HG02798 (cell line): Measurements from ENCODE around the gene UGGT1.
"Not testable (repeated sequence)": the region's sequence is repeated elsewhere in the genome, so short reads cannot be mapped to it uniquely, and the experiment has no call there.

Experiments used
- ATAC-seq: cut with Tn5 transposase; IDR thresholded peaks from one replicate; pipeline ENCODE4 v1.9.1; 2021; ENCODE audit warnings: mild to moderate bottlenecking; ENCODE audit not compliant: unreplicated experiment, poor library complexity

The UGGT1 gene

DNA sequence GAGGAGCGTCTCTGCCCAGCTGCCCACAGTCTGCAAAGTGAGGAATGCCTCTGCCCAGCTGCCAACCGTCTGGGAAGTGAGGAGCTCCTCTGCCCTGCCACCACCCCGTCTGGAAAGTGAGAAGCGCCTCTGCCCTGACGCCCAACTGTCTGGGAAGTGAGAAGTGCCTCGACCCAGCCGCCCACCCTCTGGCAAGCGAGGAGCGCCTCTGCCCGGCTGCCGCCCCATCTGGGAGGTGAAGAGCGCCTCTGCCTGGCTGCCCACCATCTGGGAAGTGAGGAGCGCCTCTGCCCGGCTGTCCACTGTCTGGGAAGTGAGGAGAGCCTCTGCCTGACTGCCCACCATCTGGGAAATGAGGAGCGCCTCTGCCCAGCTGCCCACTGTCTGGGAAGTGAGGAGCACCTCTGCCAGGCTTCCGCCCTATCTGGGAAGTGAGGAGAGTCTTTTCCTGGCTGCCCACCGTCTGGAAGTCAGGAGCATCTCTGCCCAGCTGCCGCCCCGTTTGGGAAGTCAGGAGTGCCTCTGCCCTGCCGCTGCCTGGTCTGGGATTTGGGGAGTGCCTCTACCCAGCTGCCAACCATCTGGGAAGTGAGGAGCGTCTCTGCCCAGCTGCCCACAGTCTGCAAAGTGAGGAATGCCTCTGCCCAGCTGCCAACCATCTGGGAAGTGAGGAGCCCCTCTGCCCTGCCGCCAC is 117.8 kb downstream of the UGGT1 start:
- ATAC-seq: not testable (repeated sequence)

DNA sequence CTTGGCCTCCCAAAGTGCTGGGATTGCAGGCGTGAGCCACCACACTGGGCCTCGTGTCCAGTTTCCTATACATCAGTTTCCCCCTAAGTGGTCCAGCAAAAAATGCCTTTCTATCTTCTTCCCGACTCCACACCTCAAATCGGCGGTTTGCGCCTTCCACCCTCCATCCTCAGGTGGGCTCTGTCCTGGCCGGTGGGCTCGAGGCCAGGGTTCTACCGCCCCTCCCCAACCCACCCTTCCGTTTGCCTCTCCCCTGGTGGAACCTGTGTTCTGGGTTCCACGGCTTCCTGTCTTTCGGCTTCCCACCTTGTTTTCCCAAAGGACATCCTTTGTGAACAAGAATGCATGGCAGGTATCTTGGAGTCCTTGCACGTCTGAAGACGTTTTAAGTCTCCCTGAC is 123.3 kb downstream of the UGGT1 start:
- ATAC-seq: no peak

DNA sequence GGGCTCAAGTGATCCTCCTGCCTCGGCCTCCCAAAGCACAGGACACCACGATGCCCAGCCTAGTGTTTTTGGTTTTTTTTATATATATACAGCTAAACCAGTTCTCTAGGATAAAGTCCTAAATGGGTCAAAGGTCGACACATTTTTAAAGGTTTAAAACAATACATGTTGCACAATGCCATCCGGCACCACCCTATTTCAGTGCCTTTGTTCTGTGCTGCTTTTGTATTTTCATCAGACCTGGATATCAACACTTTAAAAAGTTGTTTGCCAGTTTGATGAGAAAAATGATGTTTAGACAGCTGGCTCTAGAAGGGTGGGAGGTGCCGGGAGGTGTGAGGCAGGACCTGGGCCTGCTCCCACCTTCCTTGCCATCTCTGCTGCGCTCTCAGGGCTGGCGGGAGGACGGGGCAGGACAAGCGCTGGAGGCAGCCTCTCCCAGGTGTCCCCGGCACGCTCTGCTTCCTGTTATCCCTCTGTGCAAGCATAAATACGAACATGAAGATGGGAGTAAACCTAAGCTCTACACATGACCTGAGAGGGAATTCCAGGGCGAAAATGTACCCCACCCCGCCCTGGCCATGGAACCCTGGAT is 124.0 kb downstream of the UGGT1 start:
- no peak for ATAC-seq

DNA sequence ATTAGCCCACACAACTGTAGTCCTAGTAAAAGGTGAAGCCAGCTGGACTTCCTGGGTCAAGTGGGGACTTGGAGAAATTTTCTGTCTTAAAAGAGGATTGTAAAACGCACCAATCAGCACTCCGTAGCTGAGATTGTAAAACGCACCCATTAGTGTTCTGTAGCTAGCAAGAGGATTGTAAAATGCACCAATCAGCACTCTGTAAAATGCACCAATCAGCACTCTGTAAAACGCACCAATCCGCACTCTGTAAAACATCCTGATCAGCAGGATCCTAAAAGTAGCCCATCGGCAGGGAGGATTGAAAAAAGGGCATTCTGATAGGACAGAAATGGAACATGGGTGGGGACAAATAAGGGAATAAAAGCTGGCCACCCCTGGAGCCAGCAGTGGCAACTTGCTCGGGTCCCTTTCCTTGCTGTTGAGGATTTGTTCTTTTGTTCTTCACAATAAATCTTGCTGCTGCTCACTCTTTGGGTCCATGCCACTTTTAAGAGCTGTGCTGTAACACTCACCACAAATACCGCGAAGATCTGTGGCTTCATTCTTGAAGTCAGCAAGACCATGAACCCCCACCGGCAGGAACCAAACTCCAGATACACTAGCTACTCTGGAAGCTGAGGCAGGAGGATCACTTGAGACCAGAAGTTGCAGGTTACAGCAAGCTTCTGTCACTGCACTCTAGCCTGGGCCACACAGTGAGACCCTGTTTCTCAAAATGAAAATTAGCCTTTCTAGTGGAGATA is 125.1 kb downstream of the UGGT1 start:
- ATAC-seq: no peak

DNA sequence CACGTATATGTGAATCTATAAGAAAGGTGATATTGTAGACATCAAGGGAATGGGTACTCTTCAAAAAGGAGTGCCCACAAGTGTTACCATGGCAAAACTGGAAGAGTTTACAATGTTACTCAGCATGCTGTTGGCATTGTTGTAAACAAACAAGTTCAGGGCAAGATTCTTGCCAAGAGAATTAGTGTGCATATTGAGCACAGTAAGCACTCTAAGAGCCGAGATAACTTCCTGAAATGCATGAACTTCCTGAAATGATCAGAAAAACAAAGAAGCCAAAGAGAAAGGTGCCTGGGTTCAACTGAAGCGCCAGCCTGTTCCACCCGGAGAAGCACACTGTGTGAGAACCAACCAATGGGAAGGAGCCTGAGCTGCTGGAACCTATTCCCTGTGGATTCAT is 126.7 kb downstream of the UGGT1 start:
- ATAC-seq: no peak

DNA sequence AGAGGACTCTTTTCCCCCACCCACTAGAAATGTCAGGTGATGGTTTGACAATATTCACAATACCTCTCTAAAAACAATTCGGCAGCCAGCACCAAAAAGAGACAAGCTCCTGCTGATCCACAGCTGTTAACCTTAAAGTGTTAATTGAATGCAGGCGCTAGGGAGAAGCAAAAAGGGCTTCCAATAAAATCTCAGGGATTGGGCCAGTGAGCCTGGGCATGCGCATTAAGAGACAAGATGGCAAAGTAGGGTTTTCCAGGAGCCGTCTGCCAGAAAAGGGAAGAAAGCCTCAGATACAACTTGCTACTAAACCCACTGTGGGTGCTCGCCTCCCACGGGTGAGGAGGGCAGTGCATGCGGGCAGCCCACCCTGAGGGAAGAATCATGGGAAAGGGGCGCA is 128.9 kb downstream of the UGGT1 start:
- no peak for ATAC-seq

DNA sequence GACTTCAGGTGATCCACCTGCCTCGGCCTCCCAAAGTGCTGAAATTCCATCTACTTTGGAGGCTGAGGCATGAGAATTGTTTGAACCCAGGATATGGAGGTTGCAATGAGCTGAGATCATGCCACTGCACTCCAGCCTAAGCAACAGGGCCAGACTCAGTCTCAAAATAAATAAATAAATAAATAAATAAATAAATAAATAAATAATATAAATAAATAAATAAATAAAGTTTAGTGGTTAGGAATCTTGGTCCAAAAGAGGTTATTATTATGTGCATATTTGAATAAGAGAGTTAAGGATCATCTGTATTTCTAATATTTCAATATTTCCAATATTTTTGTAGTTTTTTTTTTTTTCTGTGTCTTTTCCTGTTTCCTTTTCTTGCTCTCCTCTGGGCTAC is 136.9 kb downstream of the UGGT1 start:
- ATAC-seq: no peak

DNA sequence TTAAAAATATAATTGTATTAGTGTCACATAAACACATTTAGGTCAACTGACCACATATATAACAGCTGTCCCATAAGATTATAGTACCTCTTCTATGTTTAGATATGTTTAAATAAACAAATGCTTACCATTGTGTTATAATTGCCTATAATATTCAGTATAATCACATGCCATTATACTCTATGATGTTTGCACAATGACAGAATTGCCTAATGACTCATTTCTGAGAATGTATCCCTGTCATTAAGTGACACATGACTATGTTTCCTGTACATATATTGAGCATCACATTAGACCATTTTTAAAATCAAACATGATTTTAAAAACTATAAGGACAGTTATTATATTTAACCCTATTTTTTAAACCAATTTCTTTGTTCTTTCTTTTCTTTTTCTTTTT is 137.9 kb downstream of the UGGT1 start:
- no peak for ATAC-seq

DNA sequence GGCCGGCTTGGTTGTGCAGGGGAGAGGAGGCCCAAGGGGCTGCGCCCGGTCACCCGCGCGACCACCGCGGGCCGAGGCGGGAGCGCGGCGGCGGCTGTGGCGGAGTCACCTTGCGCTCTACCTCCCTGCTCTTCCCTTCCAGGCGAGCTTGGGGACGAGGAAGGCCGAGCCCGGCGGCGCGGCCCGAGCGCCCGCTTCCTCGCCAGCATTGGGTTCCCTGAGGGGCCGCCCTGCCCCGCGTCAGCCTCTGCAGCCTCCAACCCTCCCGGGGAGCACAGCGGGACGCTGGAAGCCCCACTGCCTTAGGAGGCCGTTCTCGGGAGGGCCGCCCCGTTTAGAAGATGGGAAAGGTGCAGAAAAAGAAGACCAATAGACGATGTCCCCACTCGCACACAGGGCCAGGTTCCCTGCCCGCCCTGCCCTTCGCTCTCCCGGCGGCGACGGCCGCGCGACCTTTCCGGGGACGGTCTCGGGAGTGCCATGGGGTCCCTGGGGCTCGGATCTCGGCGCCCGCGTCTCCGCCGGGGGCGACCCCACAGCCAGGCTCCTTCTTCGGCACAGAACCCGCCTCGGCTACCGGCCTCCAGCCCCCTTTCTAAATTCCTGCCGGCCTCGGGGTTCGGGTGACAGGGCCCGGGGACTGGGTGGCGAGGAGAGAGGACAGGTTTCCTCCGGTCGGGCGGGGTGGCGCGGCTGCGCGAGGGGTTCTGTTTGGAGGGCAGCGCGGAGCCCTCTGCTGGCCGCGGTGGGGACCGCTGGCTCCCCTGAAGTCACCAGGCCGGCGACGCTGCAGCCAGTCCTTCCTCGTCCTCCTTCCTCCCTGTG is 142.2 kb downstream of the UGGT1 start:
- peak; percentile 99 for ATAC-seq

DNA sequence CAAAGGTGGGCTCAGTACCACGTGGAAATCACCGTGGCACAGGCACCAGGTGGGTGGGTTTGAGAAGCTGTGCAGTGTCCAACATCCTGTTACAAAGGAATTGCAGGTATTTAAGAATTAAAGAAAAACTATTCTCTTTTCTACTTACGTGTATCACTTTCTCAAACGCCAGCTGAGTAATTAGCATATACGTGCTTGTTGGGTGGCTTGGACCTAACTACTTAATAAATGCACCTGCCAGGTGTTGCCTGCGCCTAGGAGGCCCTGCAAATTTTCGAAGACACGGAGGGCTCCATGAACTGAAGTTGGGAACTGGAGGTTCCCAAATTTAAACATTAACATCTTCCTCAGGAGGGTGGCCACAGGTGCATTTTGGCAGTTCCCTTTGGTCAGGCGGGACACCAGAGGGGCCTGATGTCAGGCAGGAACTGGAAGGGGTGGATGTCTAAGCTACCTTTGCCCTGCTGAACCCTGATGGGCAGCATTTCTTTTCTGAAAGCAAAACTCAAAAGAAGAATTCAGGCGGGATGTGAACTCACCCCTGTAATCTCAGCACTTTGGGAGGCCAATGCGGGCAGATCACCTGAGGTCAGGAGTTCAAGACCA is 142.9 kb downstream of the UGGT1 start:
- ATAC-seq: peak; percentile 2

DNA sequence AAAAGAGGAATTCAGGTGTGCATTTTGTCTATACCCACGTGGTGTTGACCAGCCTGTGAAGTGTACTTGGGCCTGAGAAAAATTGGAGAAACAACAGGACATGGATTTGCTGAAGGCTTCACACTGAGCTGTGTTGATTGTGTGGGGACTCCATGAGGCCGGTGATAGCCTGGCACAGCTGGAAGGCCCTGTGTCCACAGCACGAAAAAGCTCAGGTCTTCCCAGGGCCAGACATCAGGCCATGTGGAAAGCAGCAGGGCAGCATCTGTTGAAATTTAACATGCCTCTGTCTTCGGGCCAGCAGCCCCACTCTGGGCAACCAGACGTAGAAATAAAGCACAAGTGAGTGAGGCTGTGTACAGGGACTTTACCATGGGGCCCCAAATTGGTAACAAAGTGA is 143.6 kb downstream of the UGGT1 start:
- no peak for ATAC-seq

DNA sequence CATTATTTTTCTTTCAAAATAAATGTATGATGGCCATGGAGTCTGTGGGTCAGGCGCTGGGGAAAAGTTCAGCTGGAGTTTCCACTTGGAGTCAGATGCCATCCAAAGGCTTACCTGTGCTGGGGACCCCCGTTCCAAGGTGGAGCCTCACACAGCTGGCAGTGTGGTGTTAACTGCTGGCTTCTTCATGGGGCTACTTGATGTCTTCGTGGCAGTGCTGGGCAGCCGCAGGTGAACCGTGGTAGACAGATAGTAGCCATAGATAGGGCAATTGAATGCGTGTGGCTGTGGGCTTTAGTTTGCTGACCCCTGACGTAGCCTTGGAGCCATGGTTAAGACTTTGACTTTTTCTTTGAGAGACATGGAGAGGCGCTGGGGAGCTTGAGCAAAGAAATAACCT is 144.6 kb downstream of the UGGT1 start:
- ATAC-seq: no peak

DNA sequence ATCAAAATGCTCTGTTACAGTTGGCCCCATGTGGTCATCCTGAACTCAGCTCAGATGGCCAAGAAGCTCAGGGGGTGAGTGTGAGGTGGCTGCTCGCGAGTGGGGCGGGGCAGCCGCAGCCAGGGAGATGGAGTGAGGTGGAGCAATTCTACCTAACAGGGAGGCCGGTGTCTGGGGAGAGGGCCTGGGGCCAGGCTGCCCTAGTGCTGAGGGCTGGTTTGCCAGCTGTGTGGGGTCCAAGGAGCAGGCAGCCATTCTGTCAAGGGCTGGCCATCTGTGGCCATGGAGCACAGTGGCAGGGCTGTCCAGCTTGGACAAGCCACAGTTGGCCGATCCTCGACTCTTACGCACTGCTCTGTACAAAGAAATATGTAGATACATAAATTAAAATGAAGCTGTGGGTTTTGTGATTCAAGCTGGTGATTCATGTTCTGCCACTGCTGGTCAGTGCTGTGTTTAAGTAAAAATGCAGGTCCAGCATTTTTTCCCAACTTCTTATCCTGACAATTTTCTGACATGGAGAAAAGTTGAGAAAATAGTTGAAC is 145.6 kb downstream of the UGGT1 start:
- ATAC-seq: no peak

DNA sequence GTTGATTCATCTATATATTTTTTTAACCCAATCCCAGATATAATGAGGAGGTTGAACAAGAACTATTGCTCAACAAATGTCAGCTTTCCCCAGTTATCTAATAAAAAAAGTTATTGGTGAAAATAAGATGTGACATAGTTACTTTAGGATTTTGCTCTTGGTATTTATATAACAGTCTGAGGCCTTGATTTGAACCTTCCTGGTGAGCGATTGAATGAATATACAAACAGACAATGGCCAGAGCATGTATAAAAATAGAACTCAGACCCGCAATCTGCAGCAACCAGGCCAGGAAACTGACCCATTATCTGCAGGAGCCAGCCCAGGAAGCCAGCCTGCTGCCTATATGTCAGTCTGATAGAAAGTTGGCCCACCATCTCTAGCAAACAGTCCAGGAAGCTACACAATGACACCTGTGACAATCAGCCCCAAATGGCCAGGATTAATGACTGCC is 146.1 kb downstream of the UGGT1 start:
- no peak for ATAC-seq

DNA sequence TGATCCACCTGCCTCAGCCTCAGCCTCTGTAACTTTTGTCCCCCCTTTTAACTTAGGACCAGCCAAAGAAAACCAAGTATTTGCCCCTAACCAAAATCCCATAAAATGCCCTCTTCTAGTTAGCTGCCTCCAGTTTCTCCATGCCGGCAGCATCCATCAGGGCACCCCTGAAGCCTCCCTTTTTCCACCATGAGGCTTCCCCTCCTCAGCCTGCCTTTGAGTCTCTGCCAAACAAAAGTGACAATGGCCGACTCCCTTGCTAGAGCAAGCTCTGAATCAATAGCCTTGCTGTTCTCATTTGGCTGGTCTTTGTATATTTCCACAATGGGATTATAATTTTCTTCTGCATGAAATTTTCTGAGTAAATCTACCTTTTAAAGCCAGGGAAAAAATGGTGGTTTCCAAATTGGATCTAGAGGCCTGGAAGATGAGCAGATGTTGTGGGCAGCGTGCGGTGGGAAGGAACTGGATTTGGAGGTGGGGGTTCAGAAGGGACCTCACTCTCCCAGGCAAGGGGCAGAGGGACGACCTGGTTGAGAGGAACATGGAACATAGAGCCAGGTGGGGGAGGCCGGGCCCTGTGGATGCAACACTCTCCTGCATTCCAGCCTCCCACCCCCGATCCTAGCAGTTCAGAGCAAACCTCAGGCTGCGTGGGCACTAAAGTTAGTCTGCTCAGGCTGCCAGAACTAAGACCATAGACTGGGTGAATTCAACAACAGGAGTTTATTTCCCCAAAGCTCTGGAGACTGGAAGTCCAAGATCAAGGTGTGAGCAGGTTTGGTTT is 147.1 kb downstream of the UGGT1 start:
- ATAC-seq: no peak

DNA sequence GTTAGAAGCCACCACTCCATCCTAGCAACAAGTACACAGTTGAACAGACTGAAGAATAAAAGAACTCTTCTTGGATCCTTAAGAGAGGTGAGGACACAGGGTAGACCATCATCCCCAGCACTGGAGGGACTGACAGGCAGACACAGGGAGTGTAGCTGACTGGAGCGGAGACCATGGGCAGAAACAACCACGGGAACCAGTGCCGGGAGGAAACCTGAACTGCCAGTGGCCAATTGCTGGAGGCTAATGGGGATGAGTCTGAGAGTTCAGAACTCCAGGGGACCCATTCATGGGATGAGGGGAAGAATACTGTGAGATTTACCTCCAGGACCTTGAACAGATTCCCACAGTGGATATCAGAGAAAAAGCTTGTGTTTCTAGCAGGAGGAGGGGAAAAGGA is 150.9 kb downstream of the UGGT1 start:
- ATAC-seq: no peak
